Measurements from ENCODE around the gene SHLD1. TPM values are rescaled to one million over a fixed set of nuclear protein-coding genes. Genes with fewer than 3 reads are reported as not detected.
"Not testable (repeated sequence)": the region's sequence is repeated elsewhere in the genome, so short reads cannot be mapped to it uniquely, and the experiment has no call there.

The SHLD1 gene
- polyA plus RNA-seq, 1 donor from 2014 or later: 15.3 TPM

- no peaks in the 10 kb centered on the region for H3K9me3 ChIP-seq (ENCODE audit: low read length)
- TF ChIP-seq EZH2 (IDR thresholded peaks at IDR 0.05; ENCODE audit: borderline replicate concordance, insufficient read depth, low read length, poor library complexity, severe bottlenecking): no peak
- TF ChIP-seq REST (IDR thresholded peaks at IDR 0.05; ENCODE audit: borderline replicate concordance): no peak
- no peak for TF ChIP-seq RAD21 (conservative IDR thresholded peaks at IDR 0.05)
- no peak for TF ChIP-seq EP300 (conservative IDR thresholded peaks at IDR 0.05; ENCODE audit: poor library complexity, severe bottlenecking)
- no peak for TF ChIP-seq MXI1 (conservative IDR thresholded peaks at IDR 0.05; ENCODE audit: poor library complexity, severe bottlenecking)
Observed at GRCh38 chr20:5797165-5797564, 47.0 kb downstream of the SHLD1 start.

DNA sequence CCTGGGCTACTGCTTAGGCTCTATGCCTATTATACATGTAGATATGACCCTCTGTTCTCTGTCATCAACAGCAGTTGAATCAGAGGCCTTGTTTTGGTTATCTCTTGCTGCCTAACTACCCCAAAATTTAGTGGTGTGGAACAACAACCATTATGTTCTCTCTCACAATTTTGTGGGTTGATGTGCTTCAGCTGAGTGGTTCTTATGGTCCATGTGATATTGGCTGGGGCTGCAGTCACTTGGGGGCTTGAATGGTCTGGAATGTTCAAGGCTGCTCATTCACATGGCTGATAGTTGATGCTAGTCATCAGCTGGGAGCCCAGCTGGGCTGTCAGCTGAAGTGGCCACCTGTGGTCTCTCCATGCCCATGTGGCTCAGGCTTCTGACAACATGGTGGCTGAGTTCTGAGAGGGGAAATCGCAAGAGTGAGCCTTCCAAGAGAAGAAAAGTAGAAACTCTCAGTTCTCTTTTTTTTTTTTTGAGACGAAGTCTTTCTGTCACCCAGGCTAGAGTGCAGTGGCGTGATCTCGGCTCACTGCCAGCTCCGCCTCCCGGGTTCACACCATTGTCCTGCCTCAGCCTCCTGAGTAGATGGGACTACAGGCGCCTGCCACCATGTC, 47.8 kb downstream of the SHLD1 start:
- H3K36me3 ChIP-seq (ENCODE audit: insufficient read depth, low read length): no peaks in the 10 kb centered on the region
- no peaks in the 10 kb centered on the region for H3K9me3 ChIP-seq (ENCODE audit: low read length)
- H3K9ac ChIP-seq (ENCODE audit: low read length): no peak overlapping the region
- no peak overlapping the region for H3K4me3 ChIP-seq (ENCODE audit: low read length)
- no peaks in the 10 kb centered on the region for H3K9me2 ChIP-seq (ENCODE audit: insufficient read depth, low read length)
- no peaks in the 10 kb centered on the region for H3K79me2 ChIP-seq (replicated peaks; ENCODE audit: insufficient read depth, low read length)
- no peak overlapping the region for H3K27ac ChIP-seq (ENCODE audit: low read length)
- H3F3A ChIP-seq (ENCODE audit: insufficient read depth, low read length, poor library complexity, severe bottlenecking): no peaks in the 10 kb centered on the region
- H4K20me1 ChIP-seq (ENCODE audit: insufficient read depth): no peaks in the 10 kb centered on the region
- no peak overlapping the region for H3K4me2 ChIP-seq (ENCODE audit: low read length)
- H2AFZ ChIP-seq (ENCODE audit: low read depth, low read length): no peak overlapping the region
- no peak for TF ChIP-seq RAD21 (conservative IDR thresholded peaks at IDR 0.05)
- no peak for TF ChIP-seq MXI1 (conservative IDR thresholded peaks at IDR 0.05; ENCODE audit: poor library complexity, severe bottlenecking)
- no peak for TF ChIP-seq TAF1 (IDR thresholded peaks at IDR 0.05; ENCODE audit: low read depth)
- TF ChIP-seq EZH2 (IDR thresholded peaks at IDR 0.05; ENCODE audit: borderline replicate concordance, insufficient read depth, low read length, poor library complexity, severe bottlenecking): no peak
- H3K27me3 ChIP-seq (ENCODE audit: insufficient read depth, low read depth, low read length): no peaks in the 10 kb centered on the region

More at GRCh38 chr20:5797165-5797564, 47.0 kb downstream of the SHLD1 start:
- Histone ChIP-seq H3K9me2 (ENCODE audit: insufficient read depth, low read length) (no peaks in the 10 kb centered on the region), H3K4me2 (ENCODE audit: low read length) (no peak overlapping the region), H3K4me3 (ENCODE audit: low read length) (no peak overlapping the region), H3K79me2 (replicated peaks; ENCODE audit: insufficient read depth, low read length) (no peaks in the 10 kb centered on the region), H3K27me3 (ENCODE audit: insufficient read depth, low read depth, low read length) (no peaks in the 10 kb centered on the region), H2AFZ (ENCODE audit: low read depth, low read length) (no peak overlapping the region), H3K27ac (ENCODE audit: low read length) (no peak overlapping the region), H3K36me3 (ENCODE audit: insufficient read depth, low read length) (no peaks in the 10 kb centered on the region), H4K20me1 (ENCODE audit: insufficient read depth) (no peaks in the 10 kb centered on the region), H3F3A (ENCODE audit: insufficient read depth, low read length, poor library complexity, severe bottlenecking) (no peaks in the 10 kb centered on the region), H3K9ac (ENCODE audit: low read length) (no peak overlapping the region)

- not testable (repeated sequence) for H3K9ac ChIP-seq (ENCODE audit: low read length); H3K4me3 ChIP-seq (ENCODE audit: low read length); H3K27ac ChIP-seq (ENCODE audit: low read length); H3K9me2 ChIP-seq (ENCODE audit: insufficient read depth, low read length); H3K4me2 ChIP-seq (ENCODE audit: low read length); H3K36me3 ChIP-seq (ENCODE audit: insufficient read depth, low read length); H3K9me3 ChIP-seq (ENCODE audit: low read length); H2AFZ ChIP-seq (ENCODE audit: low read depth, low read length); H3K27me3 ChIP-seq (ENCODE audit: insufficient read depth, low read depth, low read length); H4K20me1 ChIP-seq (ENCODE audit: insufficient read depth); H3F3A ChIP-seq (ENCODE audit: insufficient read depth, low read length, poor library complexity, severe bottlenecking); H3K79me2 ChIP-seq (replicated peaks; ENCODE audit: insufficient read depth, low read length)
Observed at GRCh38 chr20:5803754-5804303, 53.6 kb downstream of the SHLD1 start.
